A673 (cell line): Measurements from ENCODE around the gene NFATC1. TPM values are rescaled to one million over a fixed set of nuclear protein-coding genes. Genes with fewer than 3 reads are reported as not detected.

Source experiments
- BruUV-seq: library from RNA; stranded (reverse); fragments of 400-500 nt; replicated peaks from 2 replicates; lab custom pipeline; 2021; lab: Mats Ljungman, UMichigan
- CTCF ChIA-PET: fragments of 300-600 bp; sonication (Branson Sonifier 250); formaldehyde crosslinking; loops from one replicate; lab custom pipeline; 2022; ENCODE audit warnings: antibody characterized with exemption; lab: Charles Lee
- POLR2A ChIA-PET: fragments of 300-600 bp; sonication (Branson Sonifier 250); formaldehyde crosslinking; loops from one replicate; lab custom pipeline; 2022; ENCODE audit warnings: antibody characterized with exemption; ENCODE audit not compliant: low non-redundant PET; lab: Charles Lee
- DNase-seq: peaks from one replicate; pipeline ENCODE4 v3.0.0-alpha.2; 2015; ENCODE audit warnings: low spot score
- H3K27ac ChIP-seq: fragments of 200-600 bp; sonication (generic); 2 replicates; pipeline ENCODE4 v1.5.1; 2016; ENCODE audit warnings: mixed run types, low read depth, mild to moderate bottlenecking, mixed read lengths, antibody characterized with exemption, low read length; ENCODE audit not compliant: poor library complexity, severe bottlenecking
- H3K27me3 ChIP-seq: fragments of 200-600 bp; sonication (generic); replicated peaks from 2 replicates; pipeline ENCODE4 v1.6.1; 2017; ENCODE audit warnings: mixed run types, low read depth, mild to moderate bottlenecking, mixed read lengths, antibody characterized with exemption, low read length; ENCODE audit not compliant: insufficient read depth, poor library complexity
- H3K36me3 ChIP-seq: fragments of 200-600 bp; sonication (generic); 2 replicates; pipeline ENCODE4 v1.6.1; 2016; ENCODE audit warnings: mixed run types, mild to moderate bottlenecking, mixed read lengths, antibody characterized with exemption, low read length; ENCODE audit not compliant: insufficient read depth, poor library complexity, severe bottlenecking
- H3K4me1 ChIP-seq: fragments of 200-600 bp; sonication (generic); 2 replicates; pipeline ENCODE4 v1.6.1; 2017; ENCODE audit warnings: mixed run types, mild to moderate bottlenecking, mixed read lengths, antibody characterized with exemption, low read length; ENCODE audit not compliant: insufficient read depth, poor library complexity, severe bottlenecking
- H3K4me3 ChIP-seq: fragments of 200-600 bp; sonication (generic); 2 replicates; pipeline ENCODE4 v1.5.1; 2016; ENCODE audit warnings: low read depth, mixed run types, mild to moderate bottlenecking, mixed read lengths, low read length; ENCODE audit not compliant: poor library complexity, severe bottlenecking
- H3K9me3 ChIP-seq: fragments of 200-600 bp; sonication (generic); 2 replicates; pipeline ENCODE4 v1.6.1; 2016; ENCODE audit warnings: mixed run types, low read depth, mild to moderate bottlenecking, mixed read lengths, antibody characterized with exemption, low read length; ENCODE audit not compliant: poor library complexity, severe bottlenecking
- EZH2 ChIP-seq: fragments of 200-600 bp; sonication (generic); IDR thresholded peaks from 2 replicates; pipeline ENCODE4 v1.6.1; 2017; ENCODE audit warnings: borderline replicate concordance, low read depth, mild to moderate bottlenecking, mixed read lengths, antibody characterized with exemption, low read length; ENCODE audit not compliant: poor library complexity, severe bottlenecking
- intact Hi-C: fragments of 100-400 bp; cut with micrococcal nuclease; formaldehyde crosslinking; loops from one replicate; pipeline ENCODE4 v1.10.0; 2022; ENCODE audit not compliant: unreplicated experiment
- total RNA-seq: library from RNA; stranded (reverse); gene quantifications from 2 replicates; pipeline ENCODE4 v1.2.3, GENCODE V29; 2021
- TF ChIP-seq, protein P1 (sequence below): fragments of 300-800, 200-600 bp; sonication (generic); conservative IDR thresholded peaks from 2 replicates; pipeline ENCODE4 v1.5.1; 2017; ENCODE audit warnings: low read depth, mild to moderate bottlenecking, antibody characterized with exemption, low read length, moderate library complexity, mixed read lengths

The NFATC1 gene
- total RNA-seq, 1 experiment from 2014 or later: 10.4 TPM

- no peak overlapping the region for H3K4me3 ChIP-seq
- no peak overlapping the region for H3K27ac ChIP-seq
- ChIA-PET CTCF (no interaction called here), POLR2A (interaction anchor here (0.6 kb wide), 1 partner anchor 434 kb away, joined by 4 read pairs; no protein-coding TSS in a partner anchor)
- no peaks in the 10 kb centered on the region for H3K36me3 ChIP-seq
- H3K9me3 ChIP-seq: no peaks in the 10 kb centered on the region
- no peak for TF ChIP-seq EZH2
- TF ChIP-seq, protein P1, sequence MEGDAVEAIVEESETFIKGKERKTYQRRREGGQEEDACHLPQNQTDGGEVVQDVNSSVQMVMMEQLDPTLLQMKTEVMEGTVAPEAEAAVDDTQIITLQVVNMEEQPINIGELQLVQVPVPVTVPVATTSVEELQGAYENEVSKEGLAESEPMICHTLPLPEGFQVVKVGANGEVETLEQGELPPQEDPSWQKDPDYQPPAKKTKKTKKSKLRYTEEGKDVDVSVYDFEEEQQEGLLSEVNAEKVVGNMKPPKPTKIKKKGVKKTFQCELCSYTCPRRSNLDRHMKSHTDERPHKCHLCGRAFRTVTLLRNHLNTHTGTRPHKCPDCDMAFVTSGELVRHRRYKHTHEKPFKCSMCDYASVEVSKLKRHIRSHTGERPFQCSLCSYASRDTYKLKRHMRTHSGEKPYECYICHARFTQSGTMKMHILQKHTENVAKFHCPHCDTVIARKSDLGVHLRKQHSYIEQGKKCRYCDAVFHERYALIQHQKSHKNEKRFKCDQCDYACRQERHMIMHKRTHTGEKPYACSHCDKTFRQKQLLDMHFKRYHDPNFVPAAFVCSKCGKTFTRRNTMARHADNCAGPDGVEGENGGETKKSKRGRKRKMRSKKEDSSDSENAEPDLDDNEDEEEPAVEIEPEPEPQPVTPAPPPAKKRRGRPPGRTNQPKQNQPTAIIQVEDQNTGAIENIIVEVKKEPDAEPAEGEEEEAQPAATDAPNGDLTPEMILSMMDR: no peak
- H3K27me3 ChIP-seq: no peaks in the 10 kb centered on the region
- DNase-seq: no peak
- intact Hi-C loops: no loop called here
- BruUV-seq: no TSS peak
- no peaks in the 10 kb centered on the region for H3K4me1 ChIP-seq
Measured at GRCh38 chr18:79371561-79372121, 24.1 kb upstream of the NFATC1 start.

GRCh38 chr18:79372461-79372860 is 23.3 kb upstream of the NFATC1 start:
- intact Hi-C loops: no loop called here
- no peak overlapping the region for H3K4me3 ChIP-seq
- no peaks in the 10 kb centered on the region for H3K9me3 ChIP-seq
- H3K27me3 ChIP-seq: no peaks in the 10 kb centered on the region
- TF ChIP-seq, protein P1: no peak
- H3K4me1 ChIP-seq: no peaks in the 10 kb centered on the region
- H3K36me3 ChIP-seq: no peaks in the 10 kb centered on the region
- no TSS peak for BruUV-seq
- no peak for DNase-seq
- ChIA-PET CTCF (no interaction called here), POLR2A (no interaction called here)
- no peak overlapping the region for H3K27ac ChIP-seq

GRCh38 chr18:79372991-79373390 is 22.7 kb upstream of the NFATC1 start:
- H3K27me3 ChIP-seq: no peaks in the 10 kb centered on the region
- ChIA-PET CTCF (no interaction called here), POLR2A (no interaction called here)
- no peak for DNase-seq
- intact Hi-C loops: no loop called here
- TF ChIP-seq, protein P1: no peak
- TF ChIP-seq EZH2: no peak
- no peaks in the 10 kb centered on the region for H3K9me3 ChIP-seq
- H3K4me3 ChIP-seq: no peak overlapping the region
- H3K27ac ChIP-seq: no peak overlapping the region
- H3K4me1 ChIP-seq: no peaks in the 10 kb centered on the region
- BruUV-seq: no TSS peak
- H3K36me3 ChIP-seq: no peaks in the 10 kb centered on the region
